Activated CD4-positive, alpha-beta T cell treated with anti-CD3 and anti-CD28 coated beads for 1 hour (primary cell): ENCODE results near the gene PRRT3.
A peak's percentile ranks its signal among the peaks of the same experiment; 100 is the strongest.

Source experiments
- DNase-seq: peaks from one replicate; pipeline ENCODE4 v3.0.0-alpha.2; 2020

The PRRT3 gene

GRCh38 chr3:9951962-9952805 lies at the start of gene PRRT3:
Gene PRRT3, minus strand, starts transcription at chr3:9952408. Its CDS starts 2,293 bp downstream, at chr3:9950115.
- peak; percentile 41 for DNase-seq

- no peak for DNase-seq
These were observed 48.5 kb upstream of the PRRT3 start for GRCh38 chr3:10000686-10001085.

GRCh38 chr3:9994086-9994844 lies 42.1 kb upstream of the PRRT3 start:
- DNase-seq, result no peak

- DNase-seq, result no peak
These were observed 34.1 kb upstream of the PRRT3 start for GRCh38 chr3:9986230-9986725.

- no peak for DNase-seq
These were observed 28.0 kb upstream of the PRRT3 start for GRCh38 chr3:9980251-9980650.

- no peak for DNase-seq
These were observed 26.6 kb upstream of the PRRT3 start for GRCh38 chr3:9978710-9979305.

- DNase-seq, result no peak
These were observed 24.8 kb upstream of the PRRT3 start for GRCh38 chr3:9976721-9977709.

GRCh38 chr3:9970020-9970652 lies 17.9 kb upstream of the PRRT3 start:
- DNase-seq, result no peak

- no peak for DNase-seq
These were observed 17.4 kb upstream of the PRRT3 start for GRCh38 chr3:9969632-9970019.

- no peak for DNase-seq
These were observed 14.6 kb upstream of the PRRT3 start for GRCh38 chr3:9966841-9967240.

- DNase-seq, result no peak
These were observed 13.1 kb upstream of the PRRT3 start for GRCh38 chr3:9965200-9965875.

GRCh38 chr3:9957214-9957613 lies 5.0 kb upstream of the PRRT3 start:
- DNase-seq, result no peak

GRCh38 chr3:9955611-9956352 lies 3.6 kb upstream of the PRRT3 start:
- DNase-seq, result no peak

GRCh38 chr3:9955067-9955502 lies 2.9 kb upstream of the PRRT3 start:
- DNase-seq, result no peak

- no peak for DNase-seq
These were observed 628 bp downstream of the PRRT3 start for GRCh38 chr3:9951598-9951961.

GRCh38 chr3:9951126-9951525 lies 1.1 kb downstream of the PRRT3 start:
- no peak for DNase-seq

- no peak for DNase-seq
These were observed 2.6 kb downstream of the PRRT3 start for GRCh38 chr3:9949626-9950025.

GRCh38 chr3:9949115-9949514 lies 3.1 kb downstream of the PRRT3 start:
- DNase-seq, result no peak

GRCh38 chr3:9948586-9948985 lies 3.6 kb downstream of the PRRT3 start:
- DNase-seq, result no peak
